Esophagus muscularis mucosa (tissue), 3 donors: ENCODE results near the gene MND1.

Source experiments
- POLR2A ChIP-seq: fragments of 450-650 bp; IDR thresholded peaks from one replicate; pipeline ENCODE4 v1.6.1; 2017; ENCODE audit warnings: antibody characterized with exemption, moderate library complexity, mild to moderate bottlenecking, low read depth
- POLR2AphosphoS5 ChIP-seq, 2 donors: sonication (generic); formaldehyde crosslinking; IDR thresholded peaks; one replicate each; pipeline ENCODE4 v1.6.1; 2017; ENCODE audit warnings: antibody characterized with exemption in 2 of 2
- TF ChIP-seq, protein P1 (sequence below), 3 experiments: fragments of 200-600 bp in 2 of 3; fragments of 450-650 bp in 1 of 3; sonication (generic) in 2 of 3; IDR thresholded peaks; one replicate each; pipeline ENCODE4 v1.5.1; 2017 to 2019; ENCODE audit warnings: antibody characterized with exemption in 3 of 3, mild to moderate bottlenecking in 2 of 3, moderate library complexity in 1 of 3

- TF ChIP-seq, protein P1, sequence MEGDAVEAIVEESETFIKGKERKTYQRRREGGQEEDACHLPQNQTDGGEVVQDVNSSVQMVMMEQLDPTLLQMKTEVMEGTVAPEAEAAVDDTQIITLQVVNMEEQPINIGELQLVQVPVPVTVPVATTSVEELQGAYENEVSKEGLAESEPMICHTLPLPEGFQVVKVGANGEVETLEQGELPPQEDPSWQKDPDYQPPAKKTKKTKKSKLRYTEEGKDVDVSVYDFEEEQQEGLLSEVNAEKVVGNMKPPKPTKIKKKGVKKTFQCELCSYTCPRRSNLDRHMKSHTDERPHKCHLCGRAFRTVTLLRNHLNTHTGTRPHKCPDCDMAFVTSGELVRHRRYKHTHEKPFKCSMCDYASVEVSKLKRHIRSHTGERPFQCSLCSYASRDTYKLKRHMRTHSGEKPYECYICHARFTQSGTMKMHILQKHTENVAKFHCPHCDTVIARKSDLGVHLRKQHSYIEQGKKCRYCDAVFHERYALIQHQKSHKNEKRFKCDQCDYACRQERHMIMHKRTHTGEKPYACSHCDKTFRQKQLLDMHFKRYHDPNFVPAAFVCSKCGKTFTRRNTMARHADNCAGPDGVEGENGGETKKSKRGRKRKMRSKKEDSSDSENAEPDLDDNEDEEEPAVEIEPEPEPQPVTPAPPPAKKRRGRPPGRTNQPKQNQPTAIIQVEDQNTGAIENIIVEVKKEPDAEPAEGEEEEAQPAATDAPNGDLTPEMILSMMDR (IDR thresholded peaks at IDR 0.05), result no peak
- TF ChIP-seq POLR2A (no peak), POLR2AphosphoS5 (IDR thresholded peaks at IDR 0.05) (no peak)
Observed at GRCh38 chr4:153419673-153420278, 75.3 kb downstream of the MND1 start.
